Stomach (tissue), 9 donors: ENCODE results near the gene FAM98B. TPM values are rescaled to one million over a fixed set of nuclear protein-coding genes. Genes with fewer than 3 reads are reported as not detected.

Experiments used
- DNase-seq, 2 donors: peaks; one replicate each; pipeline versions ENCODE4 v3.0.0 to v3.0.0-alpha.2; 2013 to 2019
- H3K27ac ChIP-seq, 5 donors: fragments of 200-600 bp in 4 of 5; sonication (generic) in 4 of 5; one replicate each; pipeline ENCODE4 v1.5.1; 2013 to 2019; ENCODE audit warnings: mild to moderate bottlenecking in 1 of 5, moderate library complexity in 1 of 5
- H3K27me3 ChIP-seq, 3 donors: fragments of 200-600 bp; sonication (generic); one replicate each; pipeline ENCODE4 v1.5.1; 2017 to 2019; ENCODE audit warnings: mixed run types in 1 of 3
- H3K36me3 ChIP-seq, 4 donors: fragments of 200-600 bp; sonication (generic); 1 replicate in 3 of 4; 2 replicates in 1 of 4; pipeline ENCODE4 v1.5.1; 2016 to 2019
- H3K4me1 ChIP-seq, 4 donors: fragments of 200-600 bp; sonication (generic); one replicate each; pipeline ENCODE4 v1.5.1; 2016 to 2019
- H3K4me3 ChIP-seq, 4 donors: fragments of 200-600 bp; sonication (generic) in 3 of 4; one replicate each; pipeline ENCODE4 v1.5.1; 2016 to 2019; ENCODE audit warnings: mild to moderate bottlenecking in 1 of 4
- H3K9me3 ChIP-seq, 4 donors: fragments of 200-600 bp; sonication (generic); one replicate each; pipeline ENCODE4 v1.5.1; 2016 to 2019
- EP300 ChIP-seq: sonication (generic); formaldehyde crosslinking; IDR thresholded peaks from one replicate; pipeline ENCODE4 v1.6.1; 2017; ENCODE audit warnings: antibody characterized with exemption
- POLR2A ChIP-seq, 4 donors: fragments of 450-650 bp; IDR thresholded peaks; one replicate each; pipeline ENCODE4 v1.6.1; 2016; ENCODE audit warnings: antibody characterized with exemption in 4 of 4, control low read depth in 2 of 4, mild to moderate bottlenecking in 1 of 4, moderate library complexity in 1 of 4
- POLR2AphosphoS5 ChIP-seq, 3 donors: sonication (generic); formaldehyde crosslinking; IDR thresholded peaks; one replicate each; pipeline ENCODE4 v1.6.1; 2016; ENCODE audit warnings: antibody characterized with exemption in 3 of 3
- WGBS, 5 donors: extraction: QIAGEN DNeasy Blood & Tissue Kit in 3 of 5; methylation state at CpG; one replicate each; pipeline versions ENCODE4 v1.1.5 to v1.1.7; 2013 to 2018; 5-methylcytosine and 5-hydroxymethylcytosine counted together
- intact Hi-C: fragments of 100-400 bp; cut with DNase I; formaldehyde crosslinking; loops from one replicate; pipeline ENCODE4 v1.15.1; 2023; ENCODE audit warnings: low total_unique reads
- polyA plus RNA-seq, 3 donors: library from polyadenylated mRNA; stranded (reverse); fragments of 200-250 nt; gene quantifications; one replicate each; pipeline ENCODE4 v1.2.3, GENCODE V29; 2013
- total RNA-seq, 5 donors: library from RNA; depleted of rRNA; stranded (reverse); fragments of >200 nt; gene quantifications; one replicate each; pipeline versions ENCODE4 v1.1.0 to v1.2.3, GENCODE V29; 2014 to 2016
- TF ChIP-seq, protein P1 (sequence below), 7 experiments: fragments of 450-650 bp in 4 of 7; fragments of 200-600 bp in 3 of 7; sonication (generic) in 3 of 7; IDR thresholded peaks; one replicate each; pipeline ENCODE4 v1.5.1; 2016 to 2019; ENCODE audit warnings: antibody characterized with exemption in 7 of 7, control low read depth in 2 of 7, mild to moderate bottlenecking in 1 of 7
- donor health status: healthy with polysubstance abuse.
- donor health status: Bipolar disorder and iron deficiency.
- donor health status: healthy.

Gene FAM98B
- total and polyA plus RNA-seq, 8 donors = 1.7 to 61.3 (median 8.7) TPM

- Histone ChIP-seq H3K27me3 (no peaks in the 10 kb centered on the region), H3K4me1 (peaks cover 0 to 46% (median 22%) of the 10 kb centered on the region in 4 donors), H3K27ac (no peak overlapping the region), H3K9me3 (no peaks in the 10 kb centered on the region), H3K4me3 (no peak overlapping the region), H3K36me3 (no peaks in the 10 kb centered on the region)
- no peak for DNase-seq
- 83 to 90% (median 87%) methylated on average over 3 of the region's 3 CpGs for WGBS, 5 donors
- intact Hi-C loops = no loop called here
- TF ChIP-seq POLR2AphosphoS5 (IDR thresholded peaks at IDR 0.05) (no peak), POLR2A (IDR thresholded peaks at IDR 0.05) (no peak), EP300 (no peak)
- TF ChIP-seq, protein P1, sequence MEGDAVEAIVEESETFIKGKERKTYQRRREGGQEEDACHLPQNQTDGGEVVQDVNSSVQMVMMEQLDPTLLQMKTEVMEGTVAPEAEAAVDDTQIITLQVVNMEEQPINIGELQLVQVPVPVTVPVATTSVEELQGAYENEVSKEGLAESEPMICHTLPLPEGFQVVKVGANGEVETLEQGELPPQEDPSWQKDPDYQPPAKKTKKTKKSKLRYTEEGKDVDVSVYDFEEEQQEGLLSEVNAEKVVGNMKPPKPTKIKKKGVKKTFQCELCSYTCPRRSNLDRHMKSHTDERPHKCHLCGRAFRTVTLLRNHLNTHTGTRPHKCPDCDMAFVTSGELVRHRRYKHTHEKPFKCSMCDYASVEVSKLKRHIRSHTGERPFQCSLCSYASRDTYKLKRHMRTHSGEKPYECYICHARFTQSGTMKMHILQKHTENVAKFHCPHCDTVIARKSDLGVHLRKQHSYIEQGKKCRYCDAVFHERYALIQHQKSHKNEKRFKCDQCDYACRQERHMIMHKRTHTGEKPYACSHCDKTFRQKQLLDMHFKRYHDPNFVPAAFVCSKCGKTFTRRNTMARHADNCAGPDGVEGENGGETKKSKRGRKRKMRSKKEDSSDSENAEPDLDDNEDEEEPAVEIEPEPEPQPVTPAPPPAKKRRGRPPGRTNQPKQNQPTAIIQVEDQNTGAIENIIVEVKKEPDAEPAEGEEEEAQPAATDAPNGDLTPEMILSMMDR (IDR thresholded peaks at IDR 0.05) = no peak
These were observed 6.6 kb downstream of the FAM98B start for GRCh38 chr15:38460543-38460942.

DNA sequence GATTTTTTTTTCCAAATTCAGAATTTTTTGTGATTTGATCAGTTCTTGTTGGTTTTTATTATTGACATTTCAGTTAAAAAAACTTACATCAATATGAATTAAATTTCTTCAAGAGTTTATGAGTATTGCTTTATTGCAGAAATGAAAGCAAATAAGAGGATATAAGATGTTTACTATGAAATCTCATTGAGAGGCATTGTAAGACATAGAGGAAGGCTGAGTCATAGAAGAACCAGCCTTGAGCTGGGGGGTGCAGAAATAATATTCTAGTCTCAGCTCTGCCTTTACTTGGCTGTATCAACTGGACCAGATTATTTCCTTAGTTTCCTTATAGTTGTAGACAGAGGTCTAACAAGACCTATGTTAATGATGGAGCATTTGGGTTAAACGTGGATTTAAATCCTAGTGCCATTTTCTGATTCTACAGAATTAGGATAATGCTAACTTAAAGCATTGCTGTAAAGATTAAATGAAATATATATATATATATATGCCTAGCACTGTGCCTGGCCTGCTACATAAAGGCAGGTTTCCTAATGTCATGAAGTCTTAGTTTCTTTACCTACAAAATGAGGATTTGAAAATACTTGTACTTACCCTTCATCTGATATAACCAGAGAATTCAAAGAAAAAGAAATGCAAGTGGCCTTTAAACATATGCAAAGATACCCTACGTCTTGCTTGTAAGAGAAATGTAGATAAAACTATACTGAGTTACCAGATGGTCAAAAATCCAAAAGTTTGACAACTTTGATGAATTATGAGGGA lies 7.3 kb downstream of the FAM98B start:
- H3K4me3 ChIP-seq = no peak overlapping the region
- H3K9me3 ChIP-seq = no peaks in the 10 kb centered on the region
- TF ChIP-seq EP300 (no peak), POLR2A (IDR thresholded peaks at IDR 0.05) (no peak), POLR2AphosphoS5 (IDR thresholded peaks at IDR 0.05) (no peak)
- TF ChIP-seq, protein P1 (IDR thresholded peaks at IDR 0.05) = no peak
- H3K36me3 ChIP-seq = no peaks in the 10 kb centered on the region
- DNase-seq = no peak
- no peaks in the 10 kb centered on the region for H3K27me3 ChIP-seq
- no peak overlapping the region for H3K27ac ChIP-seq
- peaks cover 0 to 39% (median 18%) of the 10 kb centered on the region in 4 donors for H3K4me1 ChIP-seq
- WGBS, 5 donors = 89 to 97% (median 92%) methylated on average over 2 of the region's 2 CpGs
- intact Hi-C loops = no loop called here

DNA sequence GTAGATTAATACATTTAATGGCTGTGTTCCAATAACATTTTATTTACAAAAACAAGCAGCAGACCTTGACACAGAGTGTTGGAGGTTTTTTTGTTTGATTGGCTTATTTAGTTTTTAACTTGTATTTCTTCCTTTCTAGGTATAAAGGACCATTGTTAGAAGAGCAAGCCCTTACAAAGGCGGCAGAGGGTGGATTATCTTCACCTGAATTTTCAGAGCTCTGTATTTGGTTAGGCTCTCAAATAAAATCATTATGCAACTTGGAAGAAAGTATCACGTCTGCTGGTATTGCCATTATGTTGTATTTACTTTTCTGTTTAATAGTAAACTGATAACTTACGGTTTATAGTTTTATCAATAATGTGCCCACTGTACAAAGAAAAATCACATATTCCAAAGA lies 10.0 kb downstream of the FAM98B start:
- no peak for DNase-seq
- H3K36me3 ChIP-seq = peaks cover 0 to 14% (median 2%) of the 10 kb centered on the region in 4 donors
- H3K9me3 ChIP-seq = no peaks in the 10 kb centered on the region
- H3K4me3 ChIP-seq = no peak overlapping the region
- 38 to 57% (median 50%) methylated on average over 3 of the region's 3 CpGs for WGBS, 5 donors
- no peak overlapping the region for H3K27ac ChIP-seq
- H3K4me1 ChIP-seq = peaks cover 0 to 33% (median 16%) of the 10 kb centered on the region in 4 donors
- no peaks in the 10 kb centered on the region for H3K27me3 ChIP-seq
- TF ChIP-seq, protein P1 (IDR thresholded peaks at IDR 0.05) = no peak
- no peak for TF ChIP-seq POLR2AphosphoS5 (IDR thresholded peaks at IDR 0.05)
- no peak for TF ChIP-seq POLR2A (IDR thresholded peaks at IDR 0.05)
- no peak for TF ChIP-seq EP300
- intact Hi-C loops = no loop called here

- 49 to 74% (median 58%) methylated on average over 4 of the region's 4 CpGs for WGBS, 5 donors
- TF ChIP-seq, protein P1 (IDR thresholded peaks at IDR 0.05) = no peak
- TF ChIP-seq POLR2A (IDR thresholded peaks at IDR 0.05) (no peak), EP300 (no peak), POLR2AphosphoS5 (IDR thresholded peaks at IDR 0.05) (no peak)
- DNase-seq = no peak
- Histone ChIP-seq H3K27ac (no peak overlapping the region), H3K4me1 (peaks cover 0 to 28% (median 13%) of the 10 kb centered on the region in 4 donors), H3K36me3 (peaks cover 0 to 14% (median 3%) of the 10 kb centered on the region in 4 donors), H3K9me3 (no peaks in the 10 kb centered on the region), H3K27me3 (no peaks in the 10 kb centered on the region), H3K4me3 (no peak overlapping the region)
- intact Hi-C loops = no loop called here
These were observed 10.7 kb downstream of the FAM98B start for GRCh38 chr15:38464675-38465074.
